Liver (tissue), 3 donors: ENCODE measurements around the gene MYO18A.

Experiments
- EGR1 ChIP-seq, 2 donors: IDR thresholded peaks; 2 replicates each; pipeline ENCODE4 v1.6.1; 2016 to 2018; ENCODE audit warnings: antibody characterized with exemption in 2 of 2, low read depth in 2 of 2
- YY1 ChIP-seq: IDR thresholded peaks from 2 replicates; pipeline ENCODE4 v1.6.1; 2016; ENCODE audit warnings: antibody characterized with exemption, mild to moderate bottlenecking
- TF ChIP-seq, protein P1 (sequence below): IDR thresholded peaks from 2 replicates; pipeline ENCODE4 v1.6.1; 2016; ENCODE audit warnings: antibody characterized with exemption, mild to moderate bottlenecking
- TF ChIP-seq, protein P2 (sequence below): fragments of 150-350 bp; IDR thresholded peaks from 2 replicates; pipeline ENCODE4 v1.5.1; 2017; ENCODE audit warnings: improper control_type of control experiment, low read depth, low read length; ENCODE audit not compliant: missing input control
- donor health status: healthy.
- donor health status: healthy.

DNA sequence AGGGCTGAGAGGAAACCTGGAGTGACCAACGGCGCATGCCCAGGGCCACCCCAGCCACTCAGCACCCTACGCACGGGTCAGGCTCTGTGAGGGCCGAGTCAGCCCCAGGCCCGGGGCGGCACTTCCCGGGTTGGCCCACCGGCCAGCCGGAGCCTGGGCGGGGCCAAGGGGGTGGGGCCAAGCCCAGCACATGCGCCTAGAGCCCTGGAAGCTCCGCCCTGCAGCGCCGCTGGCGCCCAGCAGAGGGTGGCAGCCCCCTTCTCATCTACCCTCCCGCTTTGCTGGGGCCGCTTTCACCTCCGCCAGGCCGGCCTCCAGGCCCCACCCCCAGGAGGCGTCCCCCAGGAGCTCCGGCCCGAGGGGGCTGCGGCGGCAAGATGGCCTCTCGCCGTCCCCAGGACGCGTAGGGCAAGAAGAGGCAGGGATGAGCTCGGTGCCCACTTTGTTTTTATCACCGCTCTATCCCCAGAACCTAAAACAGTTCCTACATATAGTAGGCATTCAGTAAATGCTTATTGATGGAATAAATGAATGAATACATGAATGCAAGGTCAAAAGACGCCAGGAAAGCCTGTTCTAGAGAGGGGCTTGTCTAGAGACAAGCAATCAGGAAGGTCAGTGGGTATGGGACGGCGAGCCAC is 31.3 kb downstream of the MYO18A start:
- TF ChIP-seq, protein P1, sequence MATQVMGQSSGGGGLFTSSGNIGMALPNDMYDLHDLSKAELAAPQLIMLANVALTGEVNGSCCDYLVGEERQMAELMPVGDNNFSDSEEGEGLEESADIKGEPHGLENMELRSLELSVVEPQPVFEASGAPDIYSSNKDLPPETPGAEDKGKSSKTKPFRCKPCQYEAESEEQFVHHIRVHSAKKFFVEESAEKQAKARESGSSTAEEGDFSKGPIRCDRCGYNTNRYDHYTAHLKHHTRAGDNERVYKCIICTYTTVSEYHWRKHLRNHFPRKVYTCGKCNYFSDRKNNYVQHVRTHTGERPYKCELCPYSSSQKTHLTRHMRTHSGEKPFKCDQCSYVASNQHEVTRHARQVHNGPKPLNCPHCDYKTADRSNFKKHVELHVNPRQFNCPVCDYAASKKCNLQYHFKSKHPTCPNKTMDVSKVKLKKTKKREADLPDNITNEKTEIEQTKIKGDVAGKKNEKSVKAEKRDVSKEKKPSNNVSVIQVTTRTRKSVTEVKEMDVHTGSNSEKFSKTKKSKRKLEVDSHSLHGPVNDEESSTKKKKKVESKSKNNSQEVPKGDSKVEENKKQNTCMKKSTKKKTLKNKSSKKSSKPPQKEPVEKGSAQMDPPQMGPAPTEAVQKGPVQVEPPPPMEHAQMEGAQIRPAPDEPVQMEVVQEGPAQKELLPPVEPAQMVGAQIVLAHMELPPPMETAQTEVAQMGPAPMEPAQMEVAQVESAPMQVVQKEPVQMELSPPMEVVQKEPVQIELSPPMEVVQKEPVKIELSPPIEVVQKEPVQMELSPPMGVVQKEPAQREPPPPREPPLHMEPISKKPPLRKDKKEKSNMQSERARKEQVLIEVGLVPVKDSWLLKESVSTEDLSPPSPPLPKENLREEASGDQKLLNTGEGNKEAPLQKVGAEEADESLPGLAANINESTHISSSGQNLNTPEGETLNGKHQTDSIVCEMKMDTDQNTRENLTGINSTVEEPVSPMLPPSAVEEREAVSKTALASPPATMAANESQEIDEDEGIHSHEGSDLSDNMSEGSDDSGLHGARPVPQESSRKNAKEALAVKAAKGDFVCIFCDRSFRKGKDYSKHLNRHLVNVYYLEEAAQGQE, result no peak
- TF ChIP-seq, protein P2, sequence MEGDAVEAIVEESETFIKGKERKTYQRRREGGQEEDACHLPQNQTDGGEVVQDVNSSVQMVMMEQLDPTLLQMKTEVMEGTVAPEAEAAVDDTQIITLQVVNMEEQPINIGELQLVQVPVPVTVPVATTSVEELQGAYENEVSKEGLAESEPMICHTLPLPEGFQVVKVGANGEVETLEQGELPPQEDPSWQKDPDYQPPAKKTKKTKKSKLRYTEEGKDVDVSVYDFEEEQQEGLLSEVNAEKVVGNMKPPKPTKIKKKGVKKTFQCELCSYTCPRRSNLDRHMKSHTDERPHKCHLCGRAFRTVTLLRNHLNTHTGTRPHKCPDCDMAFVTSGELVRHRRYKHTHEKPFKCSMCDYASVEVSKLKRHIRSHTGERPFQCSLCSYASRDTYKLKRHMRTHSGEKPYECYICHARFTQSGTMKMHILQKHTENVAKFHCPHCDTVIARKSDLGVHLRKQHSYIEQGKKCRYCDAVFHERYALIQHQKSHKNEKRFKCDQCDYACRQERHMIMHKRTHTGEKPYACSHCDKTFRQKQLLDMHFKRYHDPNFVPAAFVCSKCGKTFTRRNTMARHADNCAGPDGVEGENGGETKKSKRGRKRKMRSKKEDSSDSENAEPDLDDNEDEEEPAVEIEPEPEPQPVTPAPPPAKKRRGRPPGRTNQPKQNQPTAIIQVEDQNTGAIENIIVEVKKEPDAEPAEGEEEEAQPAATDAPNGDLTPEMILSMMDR, result peak; percentile 98
- TF ChIP-seq YY1, result peak; percentile 51
- no peak for TF ChIP-seq EGR1 (IDR thresholded peaks at IDR 0.05; ENCODE audit: low read depth in 2 of 2)
